ENCODE results near the gene C15orf39.

DNA sequence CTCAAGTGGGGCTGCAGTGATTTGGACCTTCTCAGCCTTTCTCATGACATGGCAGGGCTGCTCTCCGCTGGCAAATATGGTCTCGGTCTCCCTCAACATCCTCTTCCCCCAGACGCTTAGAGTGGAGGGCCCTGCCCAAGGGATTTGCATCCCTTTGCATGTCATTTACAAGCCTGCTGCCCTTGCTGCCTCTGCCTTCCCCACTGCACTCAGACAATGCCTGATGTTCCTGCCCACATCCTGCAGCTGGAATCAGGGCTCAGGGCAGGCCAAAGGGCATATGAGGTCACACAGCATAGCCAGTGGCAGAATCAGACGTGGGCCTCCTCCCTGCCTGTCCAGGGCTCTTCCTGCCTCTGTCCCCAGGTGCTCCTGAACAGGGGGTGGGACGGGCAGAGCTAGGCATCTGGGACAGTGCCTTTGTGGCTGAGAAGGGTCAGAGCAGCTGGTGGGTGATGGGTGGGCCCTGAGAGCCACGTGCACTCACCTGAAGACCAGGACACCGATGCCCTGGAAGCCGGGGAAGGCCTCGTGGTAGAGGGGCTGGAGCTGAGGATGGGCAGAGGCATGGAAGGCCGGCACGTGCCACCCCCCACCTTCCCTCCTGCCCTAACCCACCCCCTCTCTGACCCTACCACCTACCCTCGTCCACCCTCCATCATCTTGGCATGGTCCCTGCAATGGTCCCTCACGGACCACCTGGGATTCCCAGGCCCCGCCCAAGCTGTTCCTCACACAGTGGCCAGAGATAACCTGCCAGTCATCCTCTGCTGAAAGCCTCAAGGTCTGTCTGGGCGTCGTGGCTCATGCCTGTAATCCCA is 29.1 kb downstream of the C15orf39 start:
- TF ChIP-seq, protein P1, sequence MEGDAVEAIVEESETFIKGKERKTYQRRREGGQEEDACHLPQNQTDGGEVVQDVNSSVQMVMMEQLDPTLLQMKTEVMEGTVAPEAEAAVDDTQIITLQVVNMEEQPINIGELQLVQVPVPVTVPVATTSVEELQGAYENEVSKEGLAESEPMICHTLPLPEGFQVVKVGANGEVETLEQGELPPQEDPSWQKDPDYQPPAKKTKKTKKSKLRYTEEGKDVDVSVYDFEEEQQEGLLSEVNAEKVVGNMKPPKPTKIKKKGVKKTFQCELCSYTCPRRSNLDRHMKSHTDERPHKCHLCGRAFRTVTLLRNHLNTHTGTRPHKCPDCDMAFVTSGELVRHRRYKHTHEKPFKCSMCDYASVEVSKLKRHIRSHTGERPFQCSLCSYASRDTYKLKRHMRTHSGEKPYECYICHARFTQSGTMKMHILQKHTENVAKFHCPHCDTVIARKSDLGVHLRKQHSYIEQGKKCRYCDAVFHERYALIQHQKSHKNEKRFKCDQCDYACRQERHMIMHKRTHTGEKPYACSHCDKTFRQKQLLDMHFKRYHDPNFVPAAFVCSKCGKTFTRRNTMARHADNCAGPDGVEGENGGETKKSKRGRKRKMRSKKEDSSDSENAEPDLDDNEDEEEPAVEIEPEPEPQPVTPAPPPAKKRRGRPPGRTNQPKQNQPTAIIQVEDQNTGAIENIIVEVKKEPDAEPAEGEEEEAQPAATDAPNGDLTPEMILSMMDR (IDR thresholded peaks at IDR 0.05; ENCODE audit: low read depth, low read length) = no peak
- no peak for TF ChIP-seq EZH2phosphoT487 (IDR thresholded peaks at IDR 0.05; ENCODE audit: low read depth)

All from OCI-LY3 (cell line).